Right lobe of liver (tissue), 4 donors: Measurements from ENCODE around the gene RPRD2.

ENCODE experiments used
- CTCF ChIP-seq, 4 donors: fragments of 200-600 bp in 3 of 4; fragments of 450-650 bp in 1 of 4; IDR thresholded peaks; one replicate each; pipeline versions ENCODE4 v1.5.1 to v1.8.0; 2016 to 2022; ENCODE audit warnings: antibody characterized with exemption in 4 of 4, mild to moderate bottlenecking in 2 of 4
- POLR2A ChIP-seq: fragments of 450-650 bp; IDR thresholded peaks from one replicate; pipeline ENCODE4 v1.6.1; 2017; ENCODE audit warnings: antibody characterized with exemption, mild to moderate bottlenecking
- donor health status: DM: no; HTN: no; CAD: no.
- donor health status: DM: no; HTN: no; CAD: no.
- donor health status: DM: no; HTN: yes; CAD: no.

DNA sequence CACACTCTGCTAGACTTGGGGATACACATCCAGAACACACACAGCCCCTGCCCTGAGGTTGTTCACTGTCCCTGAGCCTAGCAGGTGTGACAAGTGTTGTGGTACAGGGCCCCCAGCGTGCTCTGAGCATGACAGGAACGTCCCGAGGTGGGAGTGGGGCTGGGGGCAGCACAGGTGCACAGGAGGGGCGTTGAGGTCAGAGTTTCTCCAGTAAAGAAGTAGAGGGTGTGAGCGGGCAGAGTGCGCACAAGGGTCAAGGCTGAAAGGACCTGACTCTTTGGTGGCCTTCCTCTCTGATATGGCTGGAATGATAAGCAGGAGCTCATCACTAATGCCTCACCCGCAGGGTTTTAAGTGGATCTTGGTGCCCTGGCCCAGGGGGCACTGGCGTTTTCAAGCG lies 150.3 kb downstream of the RPRD2 start:
- no peak for TF ChIP-seq CTCF (IDR thresholded peaks at IDR 0.05)
- TF ChIP-seq POLR2A = no peak
